Activated T-helper 1 cell treated with Interleukin-2 at 50 U/mL for 16 hours (primary cell): ENCODE results near the gene DDX17.
"Not testable (repeated sequence)": the region's sequence is repeated elsewhere in the genome, so short reads cannot be mapped to it uniquely, and the experiment has no call there.

Experiments
- DNase-seq: peaks from one replicate; pipeline ENCODE4 v3.0.0-alpha.2; 2020; ENCODE audit warnings: low read depth

DDX17 gene

GRCh38 chr22:38491707-38492348 lies 14.3 kb downstream of the DDX17 start:
- DNase-seq: no peak

- DNase-seq: no peak
Measured at GRCh38 chr22:38490915-38491314, 15.2 kb downstream of the DDX17 start.

GRCh38 chr22:38490475-38490874 lies 15.6 kb downstream of the DDX17 start:
- no peak for DNase-seq

- DNase-seq: no peak
Measured at GRCh38 chr22:38489561-38490145, 16.5 kb downstream of the DDX17 start.

- DNase-seq: no peak
Measured at GRCh38 chr22:38489142-38489541, 17.0 kb downstream of the DDX17 start.

- no peak for DNase-seq
Measured at GRCh38 chr22:38487946-38488345, 18.2 kb downstream of the DDX17 start.

GRCh38 chr22:38485783-38486182 lies 20.3 kb downstream of the DDX17 start:
- no peak for DNase-seq

- DNase-seq: no peak
Measured at GRCh38 chr22:38484244-38484643, 21.9 kb downstream of the DDX17 start.

- DNase-seq: no peak
Measured at GRCh38 chr22:38482662-38483308, 23.3 kb downstream of the DDX17 start.

GRCh38 chr22:38481871-38482332 lies 24.2 kb downstream of the DDX17 start:
- no peak for DNase-seq

GRCh38 chr22:38481162-38481870 lies 24.8 kb downstream of the DDX17 start:
- no peak for DNase-seq

GRCh38 chr22:38479096-38479837 lies 26.8 kb downstream of the DDX17 start:
- no peak for DNase-seq

GRCh38 chr22:38477585-38477984 lies 28.5 kb downstream of the DDX17 start:
- no peak for DNase-seq

GRCh38 chr22:38474003-38474607 lies 32.0 kb downstream of the DDX17 start:
- no peak for DNase-seq

- DNase-seq: no peak
Measured at GRCh38 chr22:38471237-38471636, 34.9 kb downstream of the DDX17 start.

- DNase-seq: not testable (repeated sequence)
Measured at GRCh38 chr22:38470179-38470578, 35.9 kb downstream of the DDX17 start.

- no peak for DNase-seq
Measured at GRCh38 chr22:38469306-38469781, 36.8 kb downstream of the DDX17 start.

- DNase-seq: no peak
Measured at GRCh38 chr22:38468443-38469305, 37.4 kb downstream of the DDX17 start.

- peak; percentile 11 for DNase-seq
Measured at GRCh38 chr22:38467904-38468442, 38.1 kb downstream of the DDX17 start, which contains the start of gene KDELR3. Gene KDELR3, plus strand, starts transcription at chr22:38468096. Its CDS starts 138 bp downstream, at chr22:38468234.

- no peak for DNase-seq
Measured at GRCh38 chr22:38467438-38467903, 38.6 kb downstream of the DDX17 start.
